ENCODE measurements around the gene UTP3. TPM values are rescaled to one million over a fixed set of nuclear protein-coding genes. Genes with fewer than 3 reads are reported as not detected.
A peak's percentile ranks its signal among the peaks of the same experiment; 100 is the strongest.

The UTP3 gene
- total RNA-seq, 4 donors from 2014 or later, result 12.4 to 17.7 (median 15.5) TPM

GRCh38 chr4:70714079-70714887 lies 26.0 kb downstream of the UTP3 start:
- Histone ChIP-seq H3K27me3 (no peaks in the 10 kb centered on the region), H3K27ac (peak overlapping the region in 2 of 3 donors; percentile 54 to 67), H3K36me3 (no peaks in the 10 kb centered on the region), H3K4me3 (replicated peaks in 1 of 3) (no peak overlapping the region), H3K4me1 (peaks cover 31 to 52% of the 10 kb centered on the region in 2 donors), H3K9me3 (no peaks in the 10 kb centered on the region)
- intact Hi-C loops (cut with DNase I), result no loop called here
- DNase-seq, result no peak
- 83 to 95% methylated on average over 5 of the region's 5 CpGs for WGBS, 2 donors
- TF ChIP-seq CTCF (IDR thresholded peaks at IDR 0.05), result no peak
- no peak for TF ChIP-seq POLR2A (IDR thresholded peaks at IDR 0.05)

GRCh38 chr4:70715097-70715496 lies 26.8 kb downstream of the UTP3 start:
- Histone ChIP-seq H3K4me3 (replicated peaks in 1 of 3) (no peak overlapping the region), H3K4me1 (peaks cover 27 to 56% of the 10 kb centered on the region in 2 donors), H3K9me3 (no peaks in the 10 kb centered on the region), H3K27me3 (no peaks in the 10 kb centered on the region), H3K36me3 (no peaks in the 10 kb centered on the region), H3K27ac (peak overlapping the region in 2 of 3 donors; percentile 1 to 31)
- TF ChIP-seq POLR2A (IDR thresholded peaks at IDR 0.05) (no peak), CTCF (IDR thresholded peaks at IDR 0.05) (no peak)
- no peak for DNase-seq
- intact Hi-C loops (cut with DNase I), result no loop called here
- 73 to 87% methylated on average over 6 of the region's 6 CpGs for WGBS, 2 donors

- H3K4me1 ChIP-seq, result peaks cover 25 to 49% of the 10 kb centered on the region in 2 donors
- H3K4me3 ChIP-seq (replicated peaks in 1 of 3), result no peak overlapping the region
- 47 to 62% methylated on average over 13 of the region's 13 CpGs for WGBS, 2 donors
- no peaks in the 10 kb centered on the region for H3K9me3 ChIP-seq
- TF ChIP-seq CTCF (IDR thresholded peaks at IDR 0.05), result no peak
- no peak for TF ChIP-seq POLR2A (IDR thresholded peaks at IDR 0.05)
- peak overlapping the region; percentile 63 to 78 (median 73) for H3K27ac ChIP-seq
- DNase-seq, result peak; percentile 67 to 76
- intact Hi-C loops (cut with DNase I), result no loop called here
- H3K27me3 ChIP-seq, result no peaks in the 10 kb centered on the region
- no peaks in the 10 kb centered on the region for H3K36me3 ChIP-seq
Measured at GRCh38 chr4:70718811-70719604, 30.7 kb downstream of the UTP3 start.

GRCh38 chr4:70721747-70722146 lies 33.4 kb downstream of the UTP3 start, which contains the start of gene RUFY3:
Gene RUFY3 (plus strand): TSS chr4:70721964. CDS start chr4:70722574, 610 bp downstream.
- Histone ChIP-seq H3K4me3 (replicated peaks in 1 of 3) (peak within 1 kb of the TSS in 1 of 3 donors; percentile 10), H3K4me1 (peaks cover 21 to 46% of the 10 kb centered on the region in 2 donors), H3K27ac (peak within 1 kb of the TSS; percentile 47 to 55 (median 54)), H3K9me3 (no peaks in the 10 kb centered on the region), H3K27me3 (no peaks in the 10 kb centered on the region), H3K36me3 (no peaks in the 10 kb centered on the region)
- intact Hi-C loops (cut with DNase I), result no loop called here
- DNase-seq, result no peak
- WGBS, 2 donors, result 53 to 61% methylated on average over 3 of the region's 3 CpGs
- no peak for TF ChIP-seq CTCF (IDR thresholded peaks at IDR 0.05)
- TF ChIP-seq POLR2A (IDR thresholded peaks at IDR 0.05), result no peak

Data from thyroid gland (tissue), 4 donors.